Mesenchymal stem cell (in vitro differentiated cells and primary cell): ENCODE measurements around the gene AMER2.
A peak's percentile ranks its signal among the peaks of the same experiment; 100 is the strongest.

Experiments
- DNase-seq: peaks from one replicate; pipeline ENCODE4 v3.0.0-alpha.2; 2013
- H2AFZ ChIP-seq: one replicate; pipeline ENCODE4 v1.6.1; 2013; ENCODE audit warnings: low read depth, mild to moderate bottlenecking, control low read depth, inconsistent platforms, low read length, moderate library complexity
- H2AK5ac ChIP-seq: 2 replicates; pipeline ENCODE4 v1.6.1; 2013; ENCODE audit warnings: low read length, moderate library complexity, mild to moderate bottlenecking, inconsistent platforms; ENCODE audit not compliant: severe bottlenecking
- H2BK120ac ChIP-seq: one replicate; pipeline ENCODE4 v1.6.1; 2013; ENCODE audit warnings: low read depth, mild to moderate bottlenecking, inconsistent platforms, low read length, moderate library complexity
- H2BK12ac ChIP-seq, 2 experiments: one replicate each; pipeline ENCODE4 v1.6.1; 2013; ENCODE audit warnings: inconsistent platforms in 2 of 2, low read length in 2 of 2, mild to moderate bottlenecking in 2 of 2, moderate library complexity in 2 of 2, control low read depth in 1 of 2
- H2BK15ac ChIP-seq: one replicate; pipeline ENCODE4 v1.6.1; 2013; ENCODE audit warnings: mild to moderate bottlenecking, low read depth, inconsistent platforms; ENCODE audit not compliant: poor library complexity, severe bottlenecking
- H2BK5ac ChIP-seq: 2 replicates; pipeline ENCODE4 v1.6.1; 2013; ENCODE audit warnings: low read depth, mild to moderate bottlenecking, low read length, control low read depth, inconsistent platforms; ENCODE audit not compliant: poor library complexity, severe bottlenecking
- H3K14ac ChIP-seq, 2 experiments: one replicate each; pipeline ENCODE4 v1.6.1; 2013; ENCODE audit warnings: inconsistent platforms in 2 of 2, low read length in 2 of 2, control low read depth in 1 of 2, mild to moderate bottlenecking in 1 of 2, moderate library complexity in 1 of 2
- H3K18ac ChIP-seq, 2 experiments: one replicate each; pipeline ENCODE4 v1.6.1; 2013; ENCODE audit warnings: inconsistent platforms in 2 of 2, low read length in 2 of 2, control low read depth in 1 of 2, low read depth in 1 of 2, mild to moderate bottlenecking in 1 of 2
- H3K23ac ChIP-seq, 2 experiments: one replicate each; pipeline ENCODE4 v1.6.1; 2013; ENCODE audit warnings: inconsistent platforms in 2 of 2, low read length in 2 of 2, mild to moderate bottlenecking in 2 of 2, moderate library complexity in 2 of 2, control low read depth in 1 of 2
- H3K27ac ChIP-seq: 2 replicates; pipeline ENCODE4 v1.5.1; 2013; ENCODE audit warnings: mild to moderate bottlenecking, moderate library complexity, low read length, control low read depth, inconsistent platforms; ENCODE audit not compliant: poor library complexity, severe bottlenecking
- H3K27me3 ChIP-seq, 2 experiments: 2 replicates each; pipeline versions ENCODE4 v1.6.1 to v1.7.0; 2013; ENCODE audit warnings: low read length in 2 of 2, mild to moderate bottlenecking in 2 of 2, moderate library complexity in 2 of 2, control low read depth in 1 of 2, inconsistent platforms in 1 of 2; ENCODE audit not compliant: control insufficient read depth in 1 of 2, insufficient read depth in 1 of 2
- H3K36me3 ChIP-seq, 2 experiments: 2 replicates each; pipeline versions ENCODE4 v1.6.1 to v1.7.0; 2013; ENCODE audit warnings: low read length in 2 of 2, control low read depth in 1 of 2, inconsistent platforms in 1 of 2, low read depth in 1 of 2, mild to moderate bottlenecking in 1 of 2; ENCODE audit not compliant: insufficient read depth in 2 of 2, control insufficient read depth in 1 of 2
- H3K4ac ChIP-seq, 2 experiments: one replicate each; pipeline ENCODE4 v1.6.1; 2013; ENCODE audit warnings: inconsistent platforms in 2 of 2, low read length in 2 of 2, mild to moderate bottlenecking in 2 of 2, moderate library complexity in 2 of 2, control low read depth in 1 of 2, low read depth in 1 of 2
- H3K4me1 ChIP-seq: 2 replicates; pipeline ENCODE4 v1.6.1; 2013; ENCODE audit warnings: low read depth, low read length, control low read depth; ENCODE audit not compliant: control insufficient read depth, insufficient read depth
- H3K4me2 ChIP-seq: 2 replicates; pipeline ENCODE4 v1.6.1; 2013; ENCODE audit warnings: low read length, mild to moderate bottlenecking, inconsistent platforms; ENCODE audit not compliant: poor library complexity, severe bottlenecking
- H3K4me3 ChIP-seq, 2 experiments: 2 replicates each; pipeline versions ENCODE4 v1.5.1 to v1.7.0; 2013; ENCODE audit warnings: low read length in 2 of 2, mild to moderate bottlenecking in 2 of 2, control low read depth in 1 of 2, low read depth in 1 of 2; ENCODE audit not compliant: insufficient read depth in 1 of 2
- H3K79me1 ChIP-seq: replicated peaks from 2 replicates; pipeline ENCODE4 v1.6.1; 2013; ENCODE audit warnings: mild to moderate bottlenecking, control low read depth, low read length, inconsistent platforms; ENCODE audit not compliant: poor library complexity, severe bottlenecking
- H3K9ac ChIP-seq: 2 replicates; pipeline ENCODE4 v1.7.0; 2013; ENCODE audit warnings: mild to moderate bottlenecking, low read length, moderate library complexity
- H3K9me3 ChIP-seq: 2 replicates; pipeline ENCODE4 v1.7.0; 2013; ENCODE audit warnings: mild to moderate bottlenecking, low read length; ENCODE audit not compliant: control insufficient read depth
- H4K8ac ChIP-seq: one replicate; pipeline ENCODE4 v1.6.1; 2013; ENCODE audit warnings: inconsistent platforms, mild to moderate bottlenecking, low read length, moderate library complexity
- H4K91ac ChIP-seq: one replicate; pipeline ENCODE4 v1.6.1; 2013; ENCODE audit warnings: mild to moderate bottlenecking, low read length, inconsistent platforms
- WGBS: methylation state at CpG from one replicate; pipeline ENCODE4 v1.1.7; 2013; ENCODE audit warnings: mixed read lengths; 5-methylcytosine and 5-hydroxymethylcytosine counted together

The AMER2 gene

GRCh38 chr13:25215253-25215575, 43.1 kb upstream of the AMER2 start:
- H3K18ac ChIP-seq, result no peak overlapping the region
- no peak overlapping the region for H4K8ac ChIP-seq
- H3K4me2 ChIP-seq, result no peak overlapping the region
- peaks cover 0 to 11% of the 10 kb centered on the region in 2 experiments for H3K27me3 ChIP-seq
- no peaks in the 10 kb centered on the region for H3K9me3 ChIP-seq
- H2AK5ac ChIP-seq, result no peak overlapping the region
- H2AFZ ChIP-seq, result no peak overlapping the region
- peak overlapping the region in 1 of 2 experiments; percentile 50 for H3K4me3 ChIP-seq
- DNase-seq, result no peak
- no peaks in the 10 kb centered on the region for H3K36me3 ChIP-seq
- no peak overlapping the region for H3K4ac ChIP-seq
- H2BK12ac ChIP-seq, result no peak overlapping the region
- peak overlapping the region; percentile 5 for H3K9ac ChIP-seq
- no peaks in the 10 kb centered on the region for H3K79me1 ChIP-seq
- no peak overlapping the region for H3K14ac ChIP-seq
- H3K4me1 ChIP-seq, result peaks cover 15% of the 10 kb centered on the region
- H2BK5ac ChIP-seq, result no peak overlapping the region
- WGBS, result 63% methylated on average over 2 of the region's 3 CpGs
- H4K91ac ChIP-seq, result no peak overlapping the region
- H3K27ac ChIP-seq, result peak overlapping the region; percentile 46
- H3K23ac ChIP-seq, result no peak overlapping the region
- H2BK120ac ChIP-seq, result no peak overlapping the region
- H2BK15ac ChIP-seq, result no peak overlapping the region

GRCh38 chr13:25214491-25215252, 42.6 kb upstream of the AMER2 start:
- Histone ChIP-seq H3K4me2 (no peak overlapping the region), H4K91ac (no peak overlapping the region), H3K4me3 (peak overlapping the region in 1 of 2 experiments; percentile 50), H2AK5ac (no peak overlapping the region), H3K79me1 (no peaks in the 10 kb centered on the region), H3K14ac (no peak overlapping the region), H3K27ac (peak overlapping the region; percentile 46), H3K36me3 (no peaks in the 10 kb centered on the region), H3K27me3 (peaks cover 0 to 9% of the 10 kb centered on the region in 2 experiments), H4K8ac (no peak overlapping the region), H2BK15ac (no peak overlapping the region), H3K4me1 (peaks cover 15% of the 10 kb centered on the region), H3K9ac (peak overlapping the region; percentile 5), H3K9me3 (no peaks in the 10 kb centered on the region), H3K4ac (no peak overlapping the region), H2BK120ac (no peak overlapping the region), H3K18ac (no peak overlapping the region), H2BK5ac (no peak overlapping the region), H2BK12ac (no peak overlapping the region), H2AFZ (no peak overlapping the region), H3K23ac (no peak overlapping the region)
- DNase-seq, result peak; percentile 7
- WGBS, result 54% methylated on average over 5 of the region's 6 CpGs

- no peak overlapping the region for H2BK120ac ChIP-seq
- no peaks in the 10 kb centered on the region for H3K9me3 ChIP-seq
- H3K27me3 ChIP-seq, result peaks cover 0 to 2% of the 10 kb centered on the region in 2 experiments
- H4K8ac ChIP-seq, result no peak overlapping the region
- 97% methylated on average over 2 of the region's 2 CpGs for WGBS
- no peak overlapping the region for H2AFZ ChIP-seq
- no peak overlapping the region for H4K91ac ChIP-seq
- no peak for DNase-seq
- no peak overlapping the region for H3K23ac ChIP-seq
- H2AK5ac ChIP-seq, result no peak overlapping the region
- H2BK15ac ChIP-seq, result no peak overlapping the region
- no peak overlapping the region for H3K4ac ChIP-seq
- no peak overlapping the region for H3K4me2 ChIP-seq
- no peaks in the 10 kb centered on the region for H3K79me1 ChIP-seq
- no peak overlapping the region for H3K18ac ChIP-seq
- no peak overlapping the region for H2BK12ac ChIP-seq
- H3K4me3 ChIP-seq, result no peak overlapping the region
- no peak overlapping the region for H3K9ac ChIP-seq
- H3K36me3 ChIP-seq, result no peaks in the 10 kb centered on the region
- H2BK5ac ChIP-seq, result no peak overlapping the region
- no peak overlapping the region for H3K14ac ChIP-seq
- H3K27ac ChIP-seq, result no peak overlapping the region
- peaks cover 15% of the 10 kb centered on the region for H3K4me1 ChIP-seq
Observed at GRCh38 chr13:25213715-25214114, 41.6 kb upstream of the AMER2 start.

DNA sequence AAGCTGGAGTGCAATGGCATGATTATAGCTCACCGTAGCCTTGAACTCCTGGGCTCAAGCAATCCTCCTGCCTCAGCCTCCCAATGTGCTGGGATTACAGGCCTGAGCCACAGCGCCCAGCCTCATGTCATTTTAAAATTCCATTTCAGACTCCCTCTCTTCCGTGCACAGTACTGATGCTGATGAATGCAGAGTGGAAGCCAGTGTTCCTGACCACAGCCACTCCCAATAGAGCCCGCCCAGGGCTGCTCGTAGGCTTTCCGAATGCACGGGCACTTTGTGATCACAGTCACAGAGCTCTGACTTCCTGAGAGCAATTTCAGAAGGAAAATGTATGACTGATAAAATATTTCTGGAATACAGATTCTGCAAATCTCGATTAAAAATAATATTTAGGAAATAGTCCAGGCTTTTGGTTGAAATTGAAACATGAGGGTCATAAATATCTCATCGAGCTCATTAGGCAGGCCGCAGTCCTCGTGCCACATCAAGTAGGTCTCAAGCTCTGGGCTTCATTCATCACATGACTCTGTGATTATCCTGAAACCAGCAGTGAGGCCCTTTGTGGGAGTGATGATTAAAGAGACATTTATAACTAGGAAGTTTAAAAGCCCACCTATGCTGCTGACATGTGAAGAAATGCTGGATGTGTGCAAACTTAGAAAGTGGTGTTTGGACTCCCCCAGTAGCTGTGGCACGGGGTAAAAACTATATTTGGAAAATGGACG, 38.9 kb upstream of the AMER2 start:
- H4K91ac ChIP-seq, result no peak overlapping the region
- H3K36me3 ChIP-seq, result no peaks in the 10 kb centered on the region
- no peak for DNase-seq
- H2BK15ac ChIP-seq, result no peak overlapping the region
- no peak overlapping the region for H3K4ac ChIP-seq
- H2BK12ac ChIP-seq, result no peak overlapping the region
- H3K27ac ChIP-seq, result no peak overlapping the region
- H3K4me2 ChIP-seq, result no peak overlapping the region
- H4K8ac ChIP-seq, result no peak overlapping the region
- H3K14ac ChIP-seq, result no peak overlapping the region
- peaks cover 2 to 5% of the 10 kb centered on the region in 2 experiments for H3K27me3 ChIP-seq
- no peak overlapping the region for H2AFZ ChIP-seq
- H2AK5ac ChIP-seq, result no peak overlapping the region
- no peak overlapping the region for H3K4me3 ChIP-seq
- no peak overlapping the region for H3K18ac ChIP-seq
- H3K9ac ChIP-seq, result no peak overlapping the region
- H3K79me1 ChIP-seq, result no peaks in the 10 kb centered on the region
- H2BK5ac ChIP-seq, result no peak overlapping the region
- H3K4me1 ChIP-seq, result peaks cover 10% of the 10 kb centered on the region
- no peak overlapping the region for H2BK120ac ChIP-seq
- H3K9me3 ChIP-seq, result no peaks in the 10 kb centered on the region
- whole genome bisulfite sequencing, result 87% methylated on average over 13 of the region's 13 CpGs
- H3K23ac ChIP-seq, result no peak overlapping the region
